Measurements from ENCODE around the gene GLP1R.

GLP1R gene

GRCh38 chr6:39047434-39048327, 900 bp upstream of the GLP1R start:
- no peak for DNase-seq

GRCh38 chr6:39049575-39050283, 1.1 kb downstream of the GLP1R start:
- DNase-seq: no peak

- no peak for DNase-seq
These were observed 2.0 kb downstream of the GLP1R start for GRCh38 chr6:39050453-39051112.

- no peak for DNase-seq
These were observed 3.0 kb downstream of the GLP1R start for GRCh38 chr6:39051399-39052122.

GRCh38 chr6:39053016-39053624, 4.5 kb downstream of the GLP1R start:
- DNase-seq: peak; percentile 39

- DNase-seq: no peak
These were observed 5.4 kb downstream of the GLP1R start for GRCh38 chr6:39053854-39054576.

- DNase-seq: no peak
These were observed 6.1 kb downstream of the GLP1R start for GRCh38 chr6:39054577-39055142.

GRCh38 chr6:39055661-39056060, 7.1 kb downstream of the GLP1R start:
- no peak for DNase-seq

- DNase-seq: no peak
These were observed 7.6 kb downstream of the GLP1R start for GRCh38 chr6:39056191-39056590.

GRCh38 chr6:39056681-39057080, 8.1 kb downstream of the GLP1R start:
- DNase-seq: no peak

- no peak for DNase-seq
These were observed 8.9 kb downstream of the GLP1R start for GRCh38 chr6:39057251-39058155.

GRCh38 chr6:39058471-39059147, 10.0 kb downstream of the GLP1R start:
- no peak for DNase-seq

- DNase-seq: no peak
These were observed 11.1 kb downstream of the GLP1R start for GRCh38 chr6:39059496-39060310.

GRCh38 chr6:39060467-39061160, 12.0 kb downstream of the GLP1R start:
- DNase-seq: no peak

GRCh38 chr6:39061182-39061581, 12.6 kb downstream of the GLP1R start:
- DNase-seq: no peak

- DNase-seq: no peak
These were observed 13.0 kb downstream of the GLP1R start for GRCh38 chr6:39061588-39061987.

- DNase-seq: no peak
These were observed 13.6 kb downstream of the GLP1R start for GRCh38 chr6:39062014-39062740.
